ENCODE results near the gene SCYL1.
"Not testable (repeated sequence)": the region's sequence is repeated elsewhere in the genome, so short reads cannot be mapped to it uniquely, and the experiment has no call there.

Gene SCYL1

GRCh38 chr11:65506290-65506771, 18.6 kb upstream of the SCYL1 start:
- DNase-seq (ENCODE audit: low read depth) = no peak

GRCh38 chr11:65506772-65507505, 17.9 kb upstream of the SCYL1 start:
- DNase-seq (ENCODE audit: low read depth) = no peak

GRCh38 chr11:65512311-65512710, 12.6 kb upstream of the SCYL1 start:
- not testable (repeated sequence) for DNase-seq (ENCODE audit: low read depth)

GRCh38 chr11:65516135-65516968, 8.5 kb upstream of the SCYL1 start:
- DNase-seq (ENCODE audit: low read depth) = no peak

GRCh38 chr11:65518941-65519549, 5.8 kb upstream of the SCYL1 start:
- DNase-seq (ENCODE audit: low read depth) = not testable (repeated sequence)

- not testable (repeated sequence) for DNase-seq (ENCODE audit: low read depth)
Measured at GRCh38 chr11:65521777-65522521, 2.9 kb upstream of the SCYL1 start.

- DNase-seq (ENCODE audit: low read depth) = not testable (repeated sequence)
Measured at GRCh38 chr11:65522718-65523630, 1.9 kb upstream of the SCYL1 start.

GRCh38 chr11:65523631-65523968, 1.3 kb upstream of the SCYL1 start:
- DNase-seq (ENCODE audit: low read depth) = not testable (repeated sequence)

GRCh38 chr11:65524014-65524740, 706 bp upstream of the SCYL1 start:
- no peak for DNase-seq (ENCODE audit: low read depth)

GRCh38 chr11:65525546-65526480, 930 bp downstream of the SCYL1 start:
- DNase-seq (ENCODE audit: low read depth) = no peak

GRCh38 chr11:65526744-65527143, 1.9 kb downstream of the SCYL1 start:
- DNase-seq (ENCODE audit: low read depth) = no peak

- no peak for DNase-seq (ENCODE audit: low read depth)
Measured at GRCh38 chr11:65528819-65529350, 4.0 kb downstream of the SCYL1 start.

- no peak for DNase-seq (ENCODE audit: low read depth)
Measured at GRCh38 chr11:65529475-65530156, 4.7 kb downstream of the SCYL1 start.

GRCh38 chr11:65530157-65530496, 5.2 kb downstream of the SCYL1 start:
- no peak for DNase-seq (ENCODE audit: low read depth)

GRCh38 chr11:65532388-65533064, 7.6 kb downstream of the SCYL1 start:
- no peak for DNase-seq (ENCODE audit: low read depth)

GRCh38 chr11:65535102-65535501, 10.2 kb downstream of the SCYL1 start:
- DNase-seq (ENCODE audit: low read depth) = no peak

- DNase-seq (ENCODE audit: low read depth) = no peak
Measured at GRCh38 chr11:65536412-65537295, 11.8 kb downstream of the SCYL1 start.

All from fibroblast of gingiva (primary cell).